ENCODE data around the gene PARL.

The PARL gene

GRCh38 chr3:183844606-183845005 is 40.1 kb downstream of the PARL start:
- Histone ChIP-seq H3F3A (ENCODE audit: low read depth) (no peaks in the 10 kb centered on the region), H3K4me3 (ENCODE audit: low read length, poor library complexity, severe bottlenecking) (no peak overlapping the region), H3K79me2 (ENCODE audit: insufficient read depth, low read length) (no peaks in the 10 kb centered on the region), H4K20me1 (ENCODE audit: insufficient read depth, low read length, poor library complexity, severe bottlenecking) (no peaks in the 10 kb centered on the region), H3K36me3 (ENCODE audit: insufficient read depth, low read length) (peaks cover 72% of the 10 kb centered on the region; the same call in 1 of the 2 replicates), H3K4me1 (ENCODE audit: insufficient read depth, low read length, poor library complexity, severe bottlenecking) (no peaks in the 10 kb centered on the region), H3K4me2 (ENCODE audit: low read depth, low read length, poor library complexity, severe bottlenecking) (no peak overlapping the region), H3K9me2 (replicated peaks; ENCODE audit: low read depth, low read length) (no peaks in the 10 kb centered on the region), H3K9me3 (ENCODE audit: insufficient read depth, low read depth, low read length) (no peaks in the 10 kb centered on the region), H2AFZ (ENCODE audit: low read length) (no peak overlapping the region), H3K27me3 (ENCODE audit: insufficient read depth, low read length, poor library complexity, severe bottlenecking) (no peaks in the 10 kb centered on the region), H3K9ac (ENCODE audit: low read depth, low read length, poor library complexity, severe bottlenecking) (no peak overlapping the region)
- TF ChIP-seq CTCF (conservative IDR thresholded peaks at IDR 0.05; ENCODE audit: low read length) (no peak), EZH2phosphoT487 (IDR thresholded peaks at IDR 0.05; ENCODE audit: borderline replicate concordance) (no peak)

GRCh38 chr3:183839751-183840150 is 44.9 kb downstream of the PARL start:
- H3K36me3 ChIP-seq (ENCODE audit: insufficient read depth, low read length) = peaks cover 66% of the 10 kb centered on the region; the same call in 1 of the 2 replicates
- no peaks in the 10 kb centered on the region for H3K79me2 ChIP-seq (ENCODE audit: insufficient read depth, low read length)
- no peaks in the 10 kb centered on the region for H3F3A ChIP-seq (ENCODE audit: low read depth)
- H2AFZ ChIP-seq (ENCODE audit: low read length) = no peak overlapping the region
- H3K4me1 ChIP-seq (ENCODE audit: insufficient read depth, low read length, poor library complexity, severe bottlenecking) = no peaks in the 10 kb centered on the region
- H3K9me2 ChIP-seq (replicated peaks; ENCODE audit: low read depth, low read length) = no peaks in the 10 kb centered on the region
- H4K20me1 ChIP-seq (ENCODE audit: insufficient read depth, low read length, poor library complexity, severe bottlenecking) = no peaks in the 10 kb centered on the region
- no peaks in the 10 kb centered on the region for H3K27me3 ChIP-seq (ENCODE audit: insufficient read depth, low read length, poor library complexity, severe bottlenecking)
- no peaks in the 10 kb centered on the region for H3K9me3 ChIP-seq (ENCODE audit: insufficient read depth, low read depth, low read length)
- no peak overlapping the region for H3K4me2 ChIP-seq (ENCODE audit: low read depth, low read length, poor library complexity, severe bottlenecking)
- no peak overlapping the region for H3K9ac ChIP-seq (ENCODE audit: low read depth, low read length, poor library complexity, severe bottlenecking)
- TF ChIP-seq EZH2phosphoT487 (IDR thresholded peaks at IDR 0.05; ENCODE audit: borderline replicate concordance) (no peak), CTCF (conservative IDR thresholded peaks at IDR 0.05; ENCODE audit: low read length) (no peak)
- no peak overlapping the region for H3K4me3 ChIP-seq (ENCODE audit: low read length, poor library complexity, severe bottlenecking)

- Histone ChIP-seq H3K27me3 (ENCODE audit: insufficient read depth, low read length, poor library complexity, severe bottlenecking) (no peaks in the 10 kb centered on the region), H3K9me2 (replicated peaks; ENCODE audit: low read depth, low read length) (no peaks in the 10 kb centered on the region), H3K9ac (ENCODE audit: low read depth, low read length, poor library complexity, severe bottlenecking) (no peak overlapping the region), H4K20me1 (ENCODE audit: insufficient read depth, low read length, poor library complexity, severe bottlenecking) (no peaks in the 10 kb centered on the region), H3K4me3 (ENCODE audit: low read length, poor library complexity, severe bottlenecking) (no peak overlapping the region), H3K36me3 (ENCODE audit: insufficient read depth, low read length) (peaks cover 66% of the 10 kb centered on the region; the same call in 1 of the 2 replicates), H2AFZ (ENCODE audit: low read length) (no peak overlapping the region), H3K4me1 (ENCODE audit: insufficient read depth, low read length, poor library complexity, severe bottlenecking) (no peaks in the 10 kb centered on the region), H3K9me3 (ENCODE audit: insufficient read depth, low read depth, low read length) (no peaks in the 10 kb centered on the region), H3K79me2 (ENCODE audit: insufficient read depth, low read length) (no peaks in the 10 kb centered on the region), H3K4me2 (ENCODE audit: low read depth, low read length, poor library complexity, severe bottlenecking) (no peak overlapping the region), H3F3A (ENCODE audit: low read depth) (no peaks in the 10 kb centered on the region)
- TF ChIP-seq CTCF (conservative IDR thresholded peaks at IDR 0.05; ENCODE audit: low read length) = no peak
- no peak for TF ChIP-seq EZH2phosphoT487 (IDR thresholded peaks at IDR 0.05; ENCODE audit: borderline replicate concordance)
These were observed 46.8 kb downstream of the PARL start for GRCh38 chr3:183837894-183838293.
